ENCODE measurements around the gene NDUFA8. TPM values are rescaled to one million over a fixed set of nuclear protein-coding genes. Genes with fewer than 3 reads are reported as not detected.
"Not testable (repeated sequence)": the region's sequence is repeated elsewhere in the genome, so short reads cannot be mapped to it uniquely, and the experiment has no call there.

NDUFA8 gene
- total RNA-seq, 1 donor from 2014 or later = 45.0 TPM

- intact Hi-C loops (cut with micrococcal nuclease) = loop anchor here (1.0 kb wide), 2 partner anchors 24 to 436 kb away; no protein-coding TSS in a partner anchor
These were observed 36.5 kb downstream of the NDUFA8 start for GRCh38 chr9:122122903-122123632.

- intact Hi-C loops (cut with micrococcal nuclease) = no loop called here
These were observed 37.1 kb downstream of the NDUFA8 start for GRCh38 chr9:122122468-122122867.

GRCh38 chr9:122121931-122122330, 37.6 kb downstream of the NDUFA8 start:
- intact Hi-C loops (cut with micrococcal nuclease) = no loop called here

- intact Hi-C loops (cut with micrococcal nuclease) = no loop called here
These were observed 38.2 kb downstream of the NDUFA8 start for GRCh38 chr9:122121391-122121790.

- intact Hi-C loops (cut with micrococcal nuclease) = no loop called here
These were observed 39.1 kb downstream of the NDUFA8 start for GRCh38 chr9:122120316-122121071.

- intact Hi-C loops (cut with micrococcal nuclease) = no loop called here
These were observed 39.9 kb downstream of the NDUFA8 start for GRCh38 chr9:122119721-122120120.

GRCh38 chr9:122119166-122119521, 40.4 kb downstream of the NDUFA8 start:
- intact Hi-C loops (cut with micrococcal nuclease) = no loop called here

GRCh38 chr9:122118343-122119165, 41.0 kb downstream of the NDUFA8 start:
- intact Hi-C loops (cut with micrococcal nuclease) = no loop called here

GRCh38 chr9:122117241-122117640, 42.3 kb downstream of the NDUFA8 start:
- intact Hi-C loops (cut with micrococcal nuclease) = not testable (repeated sequence)

- intact Hi-C loops (cut with micrococcal nuclease) = no loop called here
These were observed 43.0 kb downstream of the NDUFA8 start for GRCh38 chr9:122116448-122117173.

- intact Hi-C loops (cut with micrococcal nuclease) = no loop called here
These were observed 43.5 kb downstream of the NDUFA8 start for GRCh38 chr9:122116040-122116439.

- intact Hi-C loops (cut with micrococcal nuclease) = no loop called here
These were observed 44.2 kb downstream of the NDUFA8 start for GRCh38 chr9:122115176-122116035.

GRCh38 chr9:122113574-122113973, 46.0 kb downstream of the NDUFA8 start:
- intact Hi-C loops (cut with micrococcal nuclease) = no loop called here

- intact Hi-C loops (cut with micrococcal nuclease) = no loop called here
These were observed 47.3 kb downstream of the NDUFA8 start for GRCh38 chr9:122112238-122112637.

- intact Hi-C loops (cut with micrococcal nuclease) = no loop called here
These were observed 48.0 kb downstream of the NDUFA8 start for GRCh38 chr9:122111413-122112085.

GRCh38 chr9:122110100-122110833, 49.3 kb downstream of the NDUFA8 start:
- intact Hi-C loops (cut with micrococcal nuclease) = no loop called here

- intact Hi-C loops (cut with micrococcal nuclease) = no loop called here
These were observed 50.4 kb downstream of the NDUFA8 start for GRCh38 chr9:122109035-122109813.

GRCh38 chr9:122107291-122107805, 52.2 kb downstream of the NDUFA8 start:
- intact Hi-C loops (cut with micrococcal nuclease) = no loop called here

Data from T-helper 1 cell treated with Interleukin-12 subunit alpha and Interleukin-12 subunit beta and Interleukin-4 antibody, amounts not matched to agents 30 ng/mL and 1 ng/mL, for 36 hours (primary cell).